AG04450 (cell line): ENCODE measurements around the gene FYB2. TPM values are rescaled to one million over a fixed set of nuclear protein-coding genes. Genes with fewer than 3 reads are reported as not detected.
A peak's percentile ranks its signal among the peaks of the same experiment; 100 is the strongest.

ENCODE experiments used
- CTCF ChIA-PET: fragments of 300-600, 350-600 bp; formaldehyde crosslinking; extraction: SDS; loops from one replicate; lab custom pipeline; 2022; ENCODE audit warnings: antibody characterized with exemption, inconsistent platforms; lab: Charles Lee
- POLR2A ChIA-PET: fragments of 350-600 bp; formaldehyde crosslinking; extraction: SDS; loops from one replicate; lab custom pipeline; 2021; ENCODE audit warnings: antibody characterized with exemption, inconsistent platforms; lab: Yijun Ruan, JAX
- DNase-seq: peaks from one replicate; pipeline ENCODE4 v3.0.0-alpha.2; 2011; ENCODE audit warnings: low read depth, low spot score
- H3K27ac ChIP-seq: one replicate; pipeline ENCODE4 v1.5.1; 2012; ENCODE audit warnings: low read depth, low read length, control low read depth
- H3K27me3 ChIP-seq: one replicate; pipeline ENCODE4 v1.6.0; 2012; ENCODE audit warnings: low read length; ENCODE audit not compliant: control insufficient read depth, insufficient read depth
- H3K4me3 ChIP-seq: 2 replicates; pipeline ENCODE4 v1.5.1; 2011; ENCODE audit warnings: mild to moderate bottlenecking, low read depth, low read length, control low read depth
- H3K9me3 ChIP-seq: 2 replicates; pipeline ENCODE4 v1.5.1; 2012; ENCODE audit warnings: low read length; ENCODE audit not compliant: control insufficient read depth, insufficient read depth
- polyA plus RNA-seq: library from polyadenylated mRNA; depleted of rRNA; stranded (reverse); fragments of >200 nt; gene quantifications from 2 replicates; pipeline ENCODE4 v1.2.3, GENCODE V29; 2011
- TF ChIP-seq, protein P1 (sequence below): IDR thresholded peaks from 2 replicates; pipeline ENCODE4 v1.5.1; 2011; ENCODE audit warnings: low read depth, low read length, control low read depth, inconsistent platforms

FYB2 gene
- polyA plus RNA-seq, 1 experiment: not detected

DNA sequence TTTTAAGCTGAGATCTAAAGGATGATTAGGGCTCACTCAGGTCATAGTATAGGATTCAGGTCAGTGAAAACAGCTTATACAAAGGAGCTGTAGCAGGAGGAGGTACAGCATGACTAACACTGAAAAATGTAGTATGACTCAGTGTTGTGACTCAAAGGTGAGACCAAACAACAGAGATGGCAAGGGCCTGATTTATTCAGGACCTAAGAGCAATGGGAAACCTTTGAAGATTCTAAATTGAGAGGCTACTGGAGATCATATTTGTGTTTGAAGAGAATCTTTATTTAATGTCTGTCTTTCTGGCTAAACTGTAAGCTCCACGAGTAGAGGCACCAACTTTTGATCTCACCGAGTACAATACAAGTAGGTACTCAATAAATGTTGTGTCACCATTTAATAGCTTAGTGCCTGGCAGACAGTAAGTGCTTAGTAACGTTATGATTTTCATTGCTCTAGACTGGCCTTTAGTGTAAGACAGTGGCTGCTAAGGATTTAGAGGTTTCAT, 130.6 kb downstream of the FYB2 start:
- ChIA-PET CTCF (interaction anchor here (0.9 to 2.0 kb wide), 3 partner anchors 17 to 43 kb away, joined by 3 to 11 read pairs (median 3); no protein-coding TSS in a partner anchor), POLR2A (no interaction called here)
- TF ChIP-seq, protein P1, sequence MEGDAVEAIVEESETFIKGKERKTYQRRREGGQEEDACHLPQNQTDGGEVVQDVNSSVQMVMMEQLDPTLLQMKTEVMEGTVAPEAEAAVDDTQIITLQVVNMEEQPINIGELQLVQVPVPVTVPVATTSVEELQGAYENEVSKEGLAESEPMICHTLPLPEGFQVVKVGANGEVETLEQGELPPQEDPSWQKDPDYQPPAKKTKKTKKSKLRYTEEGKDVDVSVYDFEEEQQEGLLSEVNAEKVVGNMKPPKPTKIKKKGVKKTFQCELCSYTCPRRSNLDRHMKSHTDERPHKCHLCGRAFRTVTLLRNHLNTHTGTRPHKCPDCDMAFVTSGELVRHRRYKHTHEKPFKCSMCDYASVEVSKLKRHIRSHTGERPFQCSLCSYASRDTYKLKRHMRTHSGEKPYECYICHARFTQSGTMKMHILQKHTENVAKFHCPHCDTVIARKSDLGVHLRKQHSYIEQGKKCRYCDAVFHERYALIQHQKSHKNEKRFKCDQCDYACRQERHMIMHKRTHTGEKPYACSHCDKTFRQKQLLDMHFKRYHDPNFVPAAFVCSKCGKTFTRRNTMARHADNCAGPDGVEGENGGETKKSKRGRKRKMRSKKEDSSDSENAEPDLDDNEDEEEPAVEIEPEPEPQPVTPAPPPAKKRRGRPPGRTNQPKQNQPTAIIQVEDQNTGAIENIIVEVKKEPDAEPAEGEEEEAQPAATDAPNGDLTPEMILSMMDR: no peak
- Histone ChIP-seq H3K9me3 (no peaks in the 10 kb centered on the region), H3K27me3 (no peaks in the 10 kb centered on the region), H3K4me3 (no peak overlapping the region), H3K27ac (no peak overlapping the region)
- DNase-seq: no peak

DNA sequence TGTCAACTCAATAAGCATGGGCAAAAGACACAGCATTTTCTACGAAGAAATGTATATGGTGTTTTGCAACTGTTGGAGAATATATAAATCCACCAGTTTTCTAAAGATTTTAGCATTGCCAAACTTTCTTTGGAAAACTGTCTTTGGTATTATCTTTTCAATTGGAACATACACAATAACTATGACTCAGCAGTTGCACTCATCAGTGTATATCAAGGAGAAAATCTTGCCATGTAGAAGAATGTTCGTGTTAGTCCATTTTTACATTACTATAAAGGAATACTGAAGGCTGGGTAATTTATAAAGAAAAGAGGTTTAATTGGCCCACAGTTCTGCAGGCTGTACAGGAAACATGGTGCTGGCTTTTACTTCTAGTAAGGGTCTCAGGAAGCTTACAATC, 133.0 kb downstream of the FYB2 start:
- POLR2A ChIA-PET: no interaction called here
- Histone ChIP-seq H3K4me3 (no peak overlapping the region), H3K9me3 (no peaks in the 10 kb centered on the region), H3K27me3 (no peaks in the 10 kb centered on the region), H3K27ac (no peak overlapping the region)
- DNase-seq: peak; percentile 15
- TF ChIP-seq, protein P1: no peak
- CTCF ChIA-PET: interaction anchor here (0.7 kb wide), 1 partner anchor 23 kb away, joined by 3 read pairs; no protein-coding TSS in a partner anchor

DNA sequence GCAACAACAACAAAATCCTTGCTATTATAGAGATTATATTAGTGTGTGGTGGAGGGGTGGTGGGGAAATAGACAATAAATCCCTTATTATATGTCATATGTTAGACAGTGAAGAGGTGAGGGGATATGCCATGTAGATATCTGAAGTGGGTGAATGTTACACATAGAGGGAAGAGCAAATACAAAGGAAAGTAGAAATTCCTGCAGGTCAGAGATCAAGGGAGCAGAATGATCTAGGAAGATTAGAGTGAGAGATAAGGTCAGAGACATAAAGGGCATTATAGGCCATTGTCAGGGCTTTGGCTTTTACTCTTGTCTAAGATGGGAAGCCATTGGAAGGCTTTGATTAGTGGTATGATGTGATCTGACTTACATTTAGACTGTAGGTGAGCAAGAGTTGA, 135.6 kb downstream of the FYB2 start:
- DNase-seq: no peak
- POLR2A ChIA-PET: interaction anchor here (0.7 kb wide), 1 partner anchor 21 kb away, joined by 8 read pairs; no protein-coding TSS in a partner anchor
- TF ChIP-seq, protein P1: no peak

DNA sequence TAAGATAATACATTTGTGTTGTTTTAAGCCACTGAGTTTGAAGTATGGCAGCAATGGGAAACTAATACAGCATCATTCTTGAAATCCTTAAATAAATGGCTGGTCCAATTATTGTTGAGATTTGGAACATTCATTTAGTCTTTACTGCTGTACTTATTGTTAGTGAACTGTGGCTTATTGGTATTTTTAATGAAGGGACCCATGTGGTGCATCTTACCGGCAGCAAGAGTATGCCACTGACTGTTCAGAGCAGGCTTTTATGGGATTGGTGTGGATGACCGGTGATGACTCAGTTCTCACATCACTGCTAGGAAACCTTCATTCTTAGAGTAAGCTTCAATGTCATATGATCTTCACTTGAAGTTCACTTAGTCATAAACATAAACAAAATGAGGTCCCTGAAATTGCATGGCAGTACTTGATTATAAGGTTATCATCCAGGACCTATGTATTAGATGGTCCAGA, 142.6 kb downstream of the FYB2 start:
- CTCF ChIA-PET: no interaction called here
- Histone ChIP-seq H3K27ac (no peak overlapping the region), H3K9me3 (no peaks in the 10 kb centered on the region), H3K27me3 (no peaks in the 10 kb centered on the region), H3K4me3 (no peak overlapping the region)
- POLR2A ChIA-PET: no interaction called here
- TF ChIP-seq, protein P1: no peak
- peak; percentile 62 for DNase-seq

More for the DNA sequence above, 135.6 kb downstream of the FYB2 start:
- H3K27ac ChIP-seq: no peak overlapping the region
- CTCF ChIA-PET: interaction anchor here (0.7 kb wide), 1 partner anchor 17 kb away, joined by 6 read pairs; no protein-coding TSS in a partner anchor
- H3K4me3 ChIP-seq: no peak overlapping the region
- no peaks in the 10 kb centered on the region for H3K27me3 ChIP-seq
- no peaks in the 10 kb centered on the region for H3K9me3 ChIP-seq

DNA sequence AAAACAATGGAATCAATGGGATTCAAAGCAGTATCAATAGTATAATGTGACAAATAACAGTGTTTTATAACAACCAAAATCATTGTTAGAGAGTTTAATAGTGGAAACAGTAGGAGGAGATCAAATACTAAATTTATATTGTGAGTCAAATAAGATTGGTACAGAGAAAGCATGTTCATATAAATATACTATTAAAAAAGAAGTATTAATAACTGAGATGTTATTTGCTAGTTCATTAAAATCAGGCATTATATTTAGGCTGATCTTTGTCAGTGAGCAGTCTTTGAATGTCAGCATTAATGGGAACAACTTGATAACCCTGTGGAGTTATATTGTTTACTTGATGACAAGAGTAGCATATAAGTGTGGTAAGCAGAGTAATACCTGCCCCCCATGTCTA, 143.4 kb downstream of the FYB2 start:
- no peaks in the 10 kb centered on the region for H3K9me3 ChIP-seq
- ChIA-PET CTCF (no interaction called here), POLR2A (no interaction called here)
- no peak for DNase-seq
- H3K4me3 ChIP-seq: no peak overlapping the region
- no peak overlapping the region for H3K27ac ChIP-seq
- H3K27me3 ChIP-seq: no peaks in the 10 kb centered on the region
- TF ChIP-seq, protein P1: no peak
